HepG2 (cell line): ENCODE results near the gene NME8. TPM values are rescaled to one million over a fixed set of nuclear protein-coding genes. Genes with fewer than 3 reads are reported as not detected.

Source experiments
- ATF7 ChIP-seq, 2 experiments: fragments of 450-650 bp in 1 of 2; sonication (generic) in 1 of 2; formaldehyde crosslinking in 1 of 2; IDR thresholded peaks; 2 replicates each; pipeline versions ENCODE4 v1.4.0 to v1.6.1; 2016 to 2020; ENCODE audit warnings: antibody characterized with exemption in 1 of 2, mild to moderate bottlenecking in 1 of 2, missing genetic modification reagents in 1 of 2
- BHLHE40 ChIP-seq: IDR thresholded peaks from 2 replicates; pipeline ENCODE4 v1.6.1; 2011; ENCODE audit warnings: low read length, improper control_type of control experiment
- ELF4 ChIP-seq: sonication (generic); formaldehyde crosslinking; IDR thresholded peaks from 2 replicates; pipeline ENCODE4 v1.5.0; 2020; ENCODE audit warnings: missing genetic modification reagents, mild to moderate bottlenecking, moderate library complexity, borderline replicate concordance
- IRX3 ChIP-seq: sonication (generic); formaldehyde crosslinking; IDR thresholded peaks from 2 replicates; pipeline ENCODE4 v1.8.1; 2023; ENCODE audit warnings: mild to moderate bottlenecking, low read depth, missing genetic modification reagents, borderline replicate concordance
- KLF12 ChIP-seq: sonication (generic); formaldehyde crosslinking; IDR thresholded peaks from 2 replicates; pipeline ENCODE4 v1.4.0; 2020; ENCODE audit warnings: missing genetic modification reagents, borderline replicate concordance
- POLR2AphosphoS5 ChIP-seq: IDR thresholded peaks from 2 replicates; pipeline ENCODE4 v1.6.1; 2012; ENCODE audit warnings: low read depth, low read length
- SIN3A ChIP-seq: IDR thresholded peaks from 2 replicates; pipeline ENCODE4 v1.6.1; 2011; ENCODE audit warnings: low read depth, mild to moderate bottlenecking, control low read depth, low read length, borderline replicate concordance
- TMF1 ChIP-seq: sonication (generic); formaldehyde crosslinking; IDR thresholded peaks from 2 replicates; pipeline ENCODE4 v1.8.1; 2022; ENCODE audit warnings: low read depth, missing genetic modification reagents
- ZFP36L1 ChIP-seq: sonication (generic); formaldehyde crosslinking; IDR thresholded peaks from 2 replicates; pipeline ENCODE4 v1.8.0; 2022; ENCODE audit warnings: mild to moderate bottlenecking, missing genetic modification reagents, moderate library complexity
- ZFP37 ChIP-seq: sonication (generic); formaldehyde crosslinking; IDR thresholded peaks from 2 replicates; pipeline ENCODE4 v1.4.0; 2020; ENCODE audit warnings: missing genetic modification reagents, borderline replicate concordance
- ZNF10 ChIP-seq: sonication (generic); formaldehyde crosslinking; IDR thresholded peaks from 2 replicates; pipeline ENCODE4 v1.4.0; 2020; ENCODE audit warnings: mild to moderate bottlenecking, low read depth, missing genetic modification reagents, borderline replicate concordance
- ZNF256 ChIP-seq: sonication (generic); formaldehyde crosslinking; conservative IDR thresholded peaks from 2 replicates; pipeline ENCODE4 v1.4.0; 2020; ENCODE audit warnings: missing genetic modification reagents
- ZNF329 ChIP-seq: sonication (generic); formaldehyde crosslinking; IDR thresholded peaks from 2 replicates; pipeline ENCODE4 v1.9.0; 2021; ENCODE audit warnings: low read depth, mild to moderate bottlenecking, missing genetic modification reagents
- ZNF333 ChIP-seq: sonication (generic); formaldehyde crosslinking; IDR thresholded peaks from 2 replicates; pipeline ENCODE4 v1.4.0; 2020; ENCODE audit warnings: mild to moderate bottlenecking, missing genetic modification reagents, borderline replicate concordance
- ZNF552 ChIP-seq: sonication (generic); formaldehyde crosslinking; IDR thresholded peaks from 2 replicates; pipeline ENCODE4 v1.9.0; 2022; ENCODE audit warnings: missing genetic modification reagents, mild to moderate bottlenecking, borderline replicate concordance
- ZNF605 ChIP-seq: sonication (generic); formaldehyde crosslinking; IDR thresholded peaks from 2 replicates; pipeline ENCODE4 v1.8.0; 2022; ENCODE audit warnings: mild to moderate bottlenecking, missing genetic modification reagents
- ZSCAN20 ChIP-seq: sonication (generic); formaldehyde crosslinking; IDR thresholded peaks from 2 replicates; pipeline ENCODE4 v1.4.0; 2020; ENCODE audit warnings: missing genetic modification reagents, mild to moderate bottlenecking, borderline replicate concordance
- polyA plus RNA-seq, 8 experiments: library from polyadenylated mRNA; depleted of rRNA in 3 of 8; stranded (reverse) in 7 of 8; unstranded in 1 of 8; fragments of >200 nt; fragmentation: Illumina TruSeq in 4 of 8; extraction: Trizol in 4 of 8; gene quantifications; 2 replicates each; pipeline versions ENCODE4 v1.2.1 to v1.2.3, GENCODE V29; 2011 to 2016; ENCODE audit warnings: low read depth in 4 of 8, missing spikeins in 1 of 8, mixed read lengths in 1 of 8; ENCODE audit not compliant: insufficient read depth in 1 of 8
- total RNA-seq, 5 experiments: library from RNA; depleted of rRNA; stranded (reverse); fragments of >200 nt; fragmentation: Illumina TruSeq; extraction: Trizol; gene quantifications; 2 replicates each; pipeline ENCODE4 v1.2.3, GENCODE V29; 2016; ENCODE audit warnings: low read depth in 1 of 5
- TF ChIP-seq, protein P1 (sequence below): sonication (generic); formaldehyde crosslinking; IDR thresholded peaks from 2 replicates; pipeline ENCODE4 v1.5.1; 2020; ENCODE audit warnings: missing genetic modification reagents, mild to moderate bottlenecking, borderline replicate concordance
- TF ChIP-seq, protein P2 (sequence below): sonication (generic); formaldehyde crosslinking; IDR thresholded peaks from 2 replicates; pipeline ENCODE4 v1.8.0; 2022; ENCODE audit warnings: mild to moderate bottlenecking, missing genetic modification reagents; ENCODE audit not compliant: insufficient replicate concordance
- TF ChIP-seq, protein P3 (sequence below): sonication (generic); formaldehyde crosslinking; IDR thresholded peaks from 2 replicates; pipeline ENCODE4 v1.4.0; 2020; ENCODE audit warnings: missing genetic modification reagents; ENCODE audit errors: not compliant biosample characterization

The NME8 gene
- total and polyA plus RNA-seq, 2 of the 13 experiments (the other 11 are each of a cell fraction or from before 2014, with no cell fraction given) = not detected

DNA sequence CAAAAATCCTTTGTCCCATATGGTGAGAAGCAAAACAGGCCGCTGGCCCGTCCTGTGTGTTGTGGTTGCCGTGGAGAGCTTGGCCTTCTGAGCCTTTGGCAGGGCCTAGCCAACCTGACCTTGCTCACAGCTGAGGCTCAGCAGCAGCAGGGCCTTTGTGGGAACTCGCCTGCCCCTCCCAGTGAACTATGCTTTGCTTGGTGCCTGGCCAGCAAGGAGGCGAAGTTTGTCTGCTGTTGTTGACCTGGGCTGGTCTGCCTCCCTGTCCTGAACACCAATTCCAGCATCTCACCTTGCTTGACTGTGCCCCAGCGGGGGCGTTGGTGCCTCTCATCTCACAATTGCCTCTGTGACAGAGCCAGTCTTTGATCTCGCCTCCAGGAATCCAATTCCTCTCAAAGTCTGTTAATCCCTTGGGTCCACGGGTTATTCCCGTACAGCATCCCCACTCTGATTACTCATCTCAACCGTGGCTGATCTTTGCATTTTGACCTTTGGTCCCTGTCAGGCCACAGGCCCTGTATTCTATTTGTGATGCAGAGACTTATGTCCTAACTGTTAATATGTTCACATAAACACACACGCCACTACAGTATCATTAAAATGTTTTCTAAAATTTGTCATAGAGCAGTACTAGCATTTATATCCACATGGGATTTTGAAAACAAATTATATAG is 94.7 kb downstream of the NME8 start (continued):
- TF ChIP-seq POLR2AphosphoS5 (no peak; the same call in 1 of the 2 replicates), ZNF256 (CRISPR knock-in tag) (no peak), ELF4 (CRISPR knock-in tag) (peak; percentile 35; the same call in 1 of the 2 replicates), ZFP37 (CRISPR knock-in tag) (no peak), ZNF552 (CRISPR knock-in tag) (peak; percentile 84; the same call in 1 of the 2 replicates), ZFP36L1 (CRISPR knock-in tag) (peak; percentile 79; the same call in 1 of the 2 replicates), ZNF333 (CRISPR knock-in tag) (no peak), ZNF329 (no peak), KLF12 (CRISPR knock-in tag) (0 out of 2 replicates have a peak, but pooled peaks have one; percentile 42), SIN3A (peak; percentile 72; the same call in 1 of the 2 replicates), TMF1 (CRISPR knock-in tag) (no peak), ATF7 (IDR thresholded peaks at IDR 0.05) (0 out of 2 replicates have a peak, but pooled peaks have one; percentile 34), ATF7 (CRISPR knock-in tag; IDR thresholded peaks at IDR 0.05) (peak; percentile 88), ZSCAN20 (CRISPR knock-in tag) (no peak), ZNF605 (peak; percentile 91), ZNF10 (CRISPR knock-in tag) (no peak), BHLHE40 (peak; percentile 63; the same call in 1 of the 2 replicates), IRX3 (no peak; the same call in 1 of the 2 replicates)
- TF ChIP-seq, protein P1, sequence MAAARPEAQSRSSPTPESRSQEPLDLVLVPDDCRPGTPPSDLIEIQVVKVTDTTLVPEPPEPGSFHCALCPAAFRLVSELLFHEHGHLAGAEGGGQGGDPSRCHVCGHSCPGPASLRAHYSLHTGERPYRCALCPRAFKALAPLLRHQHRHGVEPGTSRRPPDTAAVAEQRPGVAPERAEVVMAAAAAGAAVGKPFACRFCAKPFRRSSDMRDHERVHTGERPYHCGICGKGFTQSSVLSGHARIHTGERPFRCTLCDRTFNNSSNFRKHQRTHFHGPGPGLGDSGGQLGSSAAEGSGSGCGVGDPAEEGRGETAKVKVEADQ (CRISPR knock-in tag) = peak; percentile 52; the same call in 1 of the 2 replicates
- TF ChIP-seq, protein P2, sequence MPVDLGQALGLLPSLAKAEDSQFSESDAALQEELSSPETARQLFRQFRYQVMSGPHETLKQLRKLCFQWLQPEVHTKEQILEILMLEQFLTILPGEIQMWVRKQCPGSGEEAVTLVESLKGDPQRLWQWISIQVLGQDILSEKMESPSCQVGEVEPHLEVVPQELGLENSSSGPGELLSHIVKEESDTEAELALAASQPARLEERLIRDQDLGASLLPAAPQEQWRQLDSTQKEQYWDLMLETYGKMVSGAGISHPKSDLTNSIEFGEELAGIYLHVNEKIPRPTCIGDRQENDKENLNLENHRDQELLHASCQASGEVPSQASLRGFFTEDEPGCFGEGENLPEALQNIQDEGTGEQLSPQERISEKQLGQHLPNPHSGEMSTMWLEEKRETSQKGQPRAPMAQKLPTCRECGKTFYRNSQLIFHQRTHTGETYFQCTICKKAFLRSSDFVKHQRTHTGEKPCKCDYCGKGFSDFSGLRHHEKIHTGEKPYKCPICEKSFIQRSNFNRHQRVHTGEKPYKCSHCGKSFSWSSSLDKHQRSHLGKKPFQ = no peak
- TF ChIP-seq, protein P3, sequence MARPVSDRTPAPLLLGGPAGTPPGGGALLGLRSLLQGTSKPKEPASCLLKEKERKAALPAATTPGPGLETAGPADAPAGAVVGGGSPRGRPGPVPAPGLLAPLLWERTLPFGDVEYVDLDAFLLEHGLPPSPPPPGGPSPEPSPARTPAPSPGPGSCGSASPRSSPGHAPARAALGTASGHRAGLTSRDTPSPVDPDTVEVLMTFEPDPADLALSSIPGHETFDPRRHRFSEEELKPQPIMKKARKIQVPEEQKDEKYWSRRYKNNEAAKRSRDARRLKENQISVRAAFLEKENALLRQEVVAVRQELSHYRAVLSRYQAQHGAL (CRISPR knock-in tag) = no peak
